Endothelial cell of umbilical vein (primary cell): ENCODE measurements around the gene PROX1. TPM values are rescaled to one million over a fixed set of nuclear protein-coding genes. Genes with fewer than 3 reads are reported as not detected.

Experiments used
- BruUV-seq: library from RNA; stranded (reverse); fragments of 400-500 nt; replicated peaks from 2 replicates; lab custom pipeline; 2021; lab: Mats Ljungman, UMichigan
- CTCF ChIA-PET: fragments of 300-600, 350-600 bp; sonication (Branson Sonifier 250); formaldehyde crosslinking; loops from one replicate; lab custom pipeline; 2021; ENCODE audit warnings: antibody characterized with exemption, inconsistent platforms; lab: Charles Lee
- POLR2A ChIA-PET: fragments of 300-600, 350-600 bp; sonication (Branson Sonifier 250); formaldehyde crosslinking; loops from one replicate; lab custom pipeline; 2021; ENCODE audit warnings: antibody characterized with exemption, inconsistent platforms; lab: Charles Lee
- DNase-seq: peaks from one replicate; pipeline ENCODE4 v3.0.0-alpha.2; 2011; ENCODE audit warnings: low read depth, low spot score
- FAIRE-seq: peaks from 2 replicates; lab custom pipeline; 2011; peaks lifted over from hg19 to GRCh38; lab: Jason Lieb, UNC
- H2AFZ ChIP-seq: 2 replicates; pipeline ENCODE4 v1.6.0; 2012; ENCODE audit warnings: low read depth, low read length, control low read depth, inconsistent platforms
- H3K27ac ChIP-seq: 2 replicates; pipeline ENCODE4 v1.5.1; 2011; ENCODE audit warnings: low read depth, mild to moderate bottlenecking, control low read depth, low read length, moderate library complexity; ENCODE audit not compliant: insufficient read depth
- H3K27me3 ChIP-seq, 2 experiments: 2 replicates each; pipeline versions ENCODE4 v1.6.0 to v1.6.1; 2011; ENCODE audit warnings: low read length in 2 of 2, mixed read lengths in 1 of 2; ENCODE audit not compliant: control insufficient read depth in 2 of 2, insufficient read depth in 2 of 2
- H3K36me3 ChIP-seq, 2 experiments: 2 replicates in 1 of 2; 3 replicates in 1 of 2; pipeline ENCODE4 v1.5.1; 2011; ENCODE audit warnings: low read length in 2 of 2, mild to moderate bottlenecking in 1 of 2, moderate library complexity in 1 of 2; ENCODE audit not compliant: control insufficient read depth in 2 of 2, insufficient read depth in 2 of 2; ENCODE audit errors: extremely low read depth in 1 of 2
- H3K4me1 ChIP-seq: 3 replicates; pipeline ENCODE4 v1.5.1; 2011; ENCODE audit warnings: mild to moderate bottlenecking, low read length; ENCODE audit not compliant: control insufficient read depth, insufficient read depth; ENCODE audit errors: extremely low read depth
- H3K4me2 ChIP-seq: 2 replicates; pipeline ENCODE4 v1.6.1; 2011; ENCODE audit warnings: low read length, control low read depth, mixed read lengths; ENCODE audit not compliant: insufficient read depth
- H3K4me3 ChIP-seq, 3 experiments: fragments of 200-600 bp in 1 of 3; sonication (generic), shearing (Covaris generic) in 1 of 3; replicated peaks in 1 of 3; 2 replicates each; pipeline ENCODE4 v1.5.1; 2011 to 2016; ENCODE audit warnings: control low read depth in 3 of 3, low read length in 3 of 3, mild to moderate bottlenecking in 2 of 3, inconsistent platforms in 1 of 3, low read depth in 1 of 3, moderate library complexity in 1 of 3; ENCODE audit not compliant: insufficient read depth in 1 of 3
- H3K79me2 ChIP-seq: 2 replicates; pipeline ENCODE4 v1.6.0; 2012; ENCODE audit warnings: low read length, inconsistent platforms; ENCODE audit not compliant: control insufficient read depth, insufficient read depth
- H3K9ac ChIP-seq: replicated peaks from 2 replicates; pipeline ENCODE3; 2011; ENCODE audit warnings: low read length, control low read depth; ENCODE audit not compliant: insufficient read depth; ENCODE audit errors: extremely low read depth
- H3K9me1 ChIP-seq: replicated peaks from 3 replicates; pipeline ENCODE4 v1.6.0; 2011; ENCODE audit warnings: mild to moderate bottlenecking, low read length; ENCODE audit not compliant: control insufficient read depth, insufficient read depth; ENCODE audit errors: extremely low read depth
- H3K9me3 ChIP-seq: replicated peaks from 2 replicates; pipeline ENCODE4 v1.5.1; 2012; ENCODE audit warnings: low read length, inconsistent platforms; ENCODE audit not compliant: control insufficient read depth, insufficient read depth
- H4K20me1 ChIP-seq: replicated peaks from 2 replicates; pipeline ENCODE3; 2011; ENCODE audit warnings: mild to moderate bottlenecking, low read length; ENCODE audit not compliant: control insufficient read depth, insufficient read depth; ENCODE audit errors: extremely low read depth
- EZH2 ChIP-seq: IDR thresholded peaks from 2 replicates; pipeline ENCODE4 v1.6.1; 2012; ENCODE audit warnings: borderline replicate concordance, low read depth, mild to moderate bottlenecking, moderate library complexity, low read length, inconsistent platforms; ENCODE audit not compliant: severe bottlenecking
- FOS ChIP-seq: IDR thresholded peaks from 2 replicates; pipeline ENCODE4 v1.6.1; 2011; ENCODE audit warnings: mild to moderate bottlenecking, low read length, moderate library complexity, borderline replicate concordance; ENCODE audit not compliant: insufficient read depth
- GATA2 ChIP-seq: IDR thresholded peaks from 2 replicates; pipeline ENCODE4 v1.7.0; 2011; ENCODE audit warnings: low read depth, mild to moderate bottlenecking, moderate library complexity, mixed read lengths, low read length; ENCODE audit not compliant: insufficient read length, insufficient read depth
- JUN ChIP-seq: IDR thresholded peaks from 2 replicates; pipeline ENCODE4 v1.6.1; 2011; ENCODE audit warnings: borderline replicate concordance, low read depth; ENCODE audit not compliant: insufficient read length, insufficient read depth
- MYC ChIP-seq: IDR thresholded peaks from one replicate; pipeline ENCODE4 v1.6.1; 2011; ENCODE audit warnings: mild to moderate bottlenecking, low read depth, low read length
- POLR2A ChIP-seq: IDR thresholded peaks from 2 replicates; pipeline ENCODE4 v1.6.1; 2012; ENCODE audit warnings: low read depth, mild to moderate bottlenecking, control low read depth, low read length
- POLR2AphosphoS5 ChIP-seq: IDR thresholded peaks from 2 replicates; pipeline ENCODE4 v1.6.1; 2012; ENCODE audit warnings: low read depth, mild to moderate bottlenecking, control low read depth, low read length, moderate library complexity; ENCODE audit not compliant: insufficient read depth
- dilution Hi-C: fragments of 300-500 bp; cut with MboI; formaldehyde crosslinking; loops from one replicate; pipeline ENCODE4 v1.15.0; 2019; ENCODE audit warnings: low sequenced_read_pairs; ENCODE audit not compliant: extremely low pct_ligation_motif_present
- intact Hi-C: fragments of 100-400 bp; cut with micrococcal nuclease; formaldehyde crosslinking; loops from one replicate; pipeline ENCODE4 v1.10.0; 2022
- polyA plus RNA-seq, 4 experiments: library from polyadenylated mRNA; depleted of rRNA in 3 of 4; stranded (reverse) in 3 of 4; unstranded in 1 of 4; fragments of >200 nt; gene quantifications; 2 replicates each; pipeline versions ENCODE4 v1.2.1 to v1.2.3, GENCODE V29; 2011 to 2012; ENCODE audit warnings: missing spikeins in 1 of 4
- total RNA-seq: library from RNA; stranded (reverse); gene quantifications from 2 replicates; pipeline ENCODE4 v1.2.3, GENCODE V29; 2021
- TF ChIP-seq, protein P1 (sequence below), 2 donors: IDR thresholded peaks; 1 replicate in 1 of 2; 2 replicates in 1 of 2; pipeline ENCODE4 v1.5.1; 2011; ENCODE audit warnings: low read length in 2 of 2, mild to moderate bottlenecking in 2 of 2, moderate library complexity in 2 of 2, control low read depth in 1 of 2, inconsistent platforms in 1 of 2, low read depth in 1 of 2; ENCODE audit not compliant: insufficient read depth in 1 of 2; ENCODE audit errors: extremely low read depth in 1 of 2
- TF ChIP-seq, protein P2 (sequence below): IDR thresholded peaks from 2 replicates; pipeline ENCODE4 v1.6.1; 2011; ENCODE audit not compliant: insufficient read depth, insufficient read length

Gene PROX1
- total and polyA plus RNA-seq, 2 donors (not counting 3 experiments of a cell fraction or from before 2014, with no cell fraction given): 2.2 to 4.0 TPM

DNA sequence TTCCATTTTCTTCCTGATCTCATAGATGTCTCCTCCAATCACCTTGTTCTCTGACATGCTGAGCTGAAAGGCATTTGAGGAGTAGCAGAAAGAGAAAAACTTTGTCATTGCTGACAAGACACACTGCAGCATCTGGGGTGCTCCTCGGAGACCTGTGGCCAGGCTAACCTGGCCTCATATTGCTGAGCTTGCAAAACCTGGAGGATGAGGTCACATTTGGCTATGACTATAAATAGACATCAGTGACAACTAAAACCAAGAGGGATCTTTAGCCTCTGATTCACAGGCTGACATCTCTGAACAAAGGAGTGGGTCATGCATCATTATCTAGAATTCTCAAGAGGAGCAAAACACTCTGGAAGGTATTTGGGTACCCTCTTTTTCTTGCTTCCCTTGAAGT is 83.7 kb downstream of the PROX1 start:
- peaks cover 5% of the 10 kb centered on the region for H3K4me1 ChIP-seq
- no peaks in the 10 kb centered on the region for H3K79me2 ChIP-seq
- no peak overlapping the region for H2AFZ ChIP-seq
- H3K4me2 ChIP-seq: no peak overlapping the region
- H4K20me1 ChIP-seq: no peaks in the 10 kb centered on the region
- no TSS peak for BruUV-seq
- DNase-seq (no peak), FAIRE-seq (no peak)
- H3K9me3 ChIP-seq: no peaks in the 10 kb centered on the region
- H3K9ac ChIP-seq: no peak overlapping the region
- H3K36me3 ChIP-seq: no peaks in the 10 kb centered on the region
- no peaks in the 10 kb centered on the region for H3K9me1 ChIP-seq
- no peaks in the 10 kb centered on the region for H3K27me3 ChIP-seq
- TF ChIP-seq, protein P1, sequence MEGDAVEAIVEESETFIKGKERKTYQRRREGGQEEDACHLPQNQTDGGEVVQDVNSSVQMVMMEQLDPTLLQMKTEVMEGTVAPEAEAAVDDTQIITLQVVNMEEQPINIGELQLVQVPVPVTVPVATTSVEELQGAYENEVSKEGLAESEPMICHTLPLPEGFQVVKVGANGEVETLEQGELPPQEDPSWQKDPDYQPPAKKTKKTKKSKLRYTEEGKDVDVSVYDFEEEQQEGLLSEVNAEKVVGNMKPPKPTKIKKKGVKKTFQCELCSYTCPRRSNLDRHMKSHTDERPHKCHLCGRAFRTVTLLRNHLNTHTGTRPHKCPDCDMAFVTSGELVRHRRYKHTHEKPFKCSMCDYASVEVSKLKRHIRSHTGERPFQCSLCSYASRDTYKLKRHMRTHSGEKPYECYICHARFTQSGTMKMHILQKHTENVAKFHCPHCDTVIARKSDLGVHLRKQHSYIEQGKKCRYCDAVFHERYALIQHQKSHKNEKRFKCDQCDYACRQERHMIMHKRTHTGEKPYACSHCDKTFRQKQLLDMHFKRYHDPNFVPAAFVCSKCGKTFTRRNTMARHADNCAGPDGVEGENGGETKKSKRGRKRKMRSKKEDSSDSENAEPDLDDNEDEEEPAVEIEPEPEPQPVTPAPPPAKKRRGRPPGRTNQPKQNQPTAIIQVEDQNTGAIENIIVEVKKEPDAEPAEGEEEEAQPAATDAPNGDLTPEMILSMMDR (IDR thresholded peaks at IDR 0.05; ENCODE audit: extremely low read depth in 1 of 2, insufficient read depth in 1 of 2, low read depth in 1 of 2, low read length in 2 of 2): no peak
- TF ChIP-seq EZH2 (no peak), GATA2 (no peak), FOS (no peak), MYC (no peak), POLR2A (no peak), POLR2AphosphoS5 (no peak), JUN (no peak)
- TF ChIP-seq, protein P2, sequence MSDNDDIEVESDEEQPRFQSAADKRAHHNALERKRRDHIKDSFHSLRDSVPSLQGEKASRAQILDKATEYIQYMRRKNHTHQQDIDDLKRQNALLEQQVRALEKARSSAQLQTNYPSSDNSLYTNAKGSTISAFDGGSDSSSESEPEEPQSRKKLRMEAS: no peak
- ChIA-PET POLR2A (no interaction called here), CTCF (interaction anchor here (0.7 kb wide), 1 partner anchor 736 kb away, joined by 3 read pairs; no protein-coding TSS in a partner anchor)
- H3K27ac ChIP-seq: no peak overlapping the region
- no peak overlapping the region for H3K4me3 ChIP-seq
- intact Hi-C loops (no loop called here), dilution Hi-C loops (no loop called here)
